Upper lobe of right lung (tissue), 1 donor: ENCODE results near the gene STYXL2. TPM values are rescaled to one million over a fixed set of nuclear protein-coding genes. Genes with fewer than 3 reads are reported as not detected.

ENCODE experiments used
- ATAC-seq: fragments of 200-7000 bp; cut with Tn5 transposase; one replicate; pipeline ENCODE4 v1.9.1; 2020; ENCODE audit warnings: mild to moderate bottlenecking, moderate library complexity
- DNase-seq: peaks from one replicate; pipeline ENCODE4 v3.0.0-alpha.2; 2020
- H3K27ac ChIP-seq: fragments of 200-600 bp; one replicate; pipeline ENCODE4 v1.8.0; 2022
- H3K27me3 ChIP-seq: fragments of 200-600 bp; one replicate; pipeline ENCODE4 v1.8.0; 2022; ENCODE audit warnings: mild to moderate bottlenecking
- H3K36me3 ChIP-seq: fragments of 200-600 bp; one replicate; pipeline ENCODE4 v1.8.0; 2022
- H3K4me1 ChIP-seq: fragments of 200-600 bp; one replicate; pipeline ENCODE4 v1.8.0; 2022
- H3K4me3 ChIP-seq: fragments of 200-600 bp; one replicate; pipeline ENCODE4 v1.8.0; 2022; ENCODE audit warnings: mild to moderate bottlenecking
- H3K9me3 ChIP-seq: fragments of 200-600 bp; one replicate; pipeline ENCODE4 v1.8.0; 2022
- intact Hi-C: fragments of 100-400 bp; cut with DNase I; formaldehyde crosslinking; loops from one replicate; pipeline ENCODE4 v1.11.0; 2022
- total RNA-seq: library from RNA; stranded (reverse); fragmentation: NEBNext Ultra II Directional; extraction: Animal tissue kit (Norgen Biotek cat#: 25700); gene quantifications from one replicate; pipeline ENCODE4 v1.2.1, GENCODE V29; 2021
- TF ChIP-seq, protein P1 (sequence below): fragments of 200-600 bp; IDR thresholded peaks from one replicate; pipeline ENCODE4 v1.8.0; 2022; ENCODE audit warnings: antibody characterized with exemption
- donor health status: DM: no; HTN: yes; CAD: no; lungs with severe emphysema.

The STYXL2 gene
- total RNA-seq, 1 donor from 2014 or later, result 0.17 TPM

DNA sequence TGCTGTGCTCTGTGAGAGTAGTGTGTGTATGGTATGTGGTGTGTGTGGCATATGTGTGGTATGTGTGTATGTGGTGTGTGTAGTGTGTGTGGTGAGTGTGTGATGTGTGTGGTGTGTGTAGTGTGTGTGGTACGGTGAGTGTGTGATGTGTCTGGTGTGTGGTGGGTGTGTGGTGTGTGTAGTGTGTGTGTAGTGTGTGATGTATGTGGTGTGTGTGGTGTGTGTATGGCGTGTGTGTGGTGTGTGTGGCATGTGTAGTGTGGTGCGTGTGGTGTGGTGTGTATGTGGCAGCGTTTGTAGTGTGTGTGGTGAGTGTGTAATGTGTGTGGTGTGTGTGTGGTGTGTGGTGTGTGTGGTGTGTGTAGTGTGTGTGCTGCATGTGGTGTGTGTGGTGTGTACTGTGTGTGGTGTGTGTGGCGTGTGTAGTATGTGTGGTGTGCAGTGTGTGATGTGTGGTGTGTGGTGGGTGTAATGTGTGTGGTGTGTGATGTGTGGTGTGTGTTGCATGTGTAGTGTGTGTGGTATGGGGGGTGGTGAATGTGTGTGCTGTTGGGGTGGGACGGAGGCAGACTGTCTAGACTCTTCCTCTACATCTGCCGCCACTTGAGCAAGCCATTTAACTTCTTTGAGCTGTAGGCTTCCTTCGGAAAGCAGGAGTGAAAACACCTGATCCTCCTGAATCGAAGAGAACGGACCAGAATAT is 37.2 kb upstream of the STYXL2 start:
- no peaks in the 10 kb centered on the region for H3K36me3 ChIP-seq
- H3K27me3 ChIP-seq, result peaks cover 8% of the 10 kb centered on the region
- DNase-seq (no peak), ATAC-seq (no peak)
- no peaks in the 10 kb centered on the region for H3K9me3 ChIP-seq
- intact Hi-C loops, result no loop called here
- H3K4me3 ChIP-seq, result no peak overlapping the region
- H3K27ac ChIP-seq, result no peak overlapping the region
- TF ChIP-seq, protein P1, sequence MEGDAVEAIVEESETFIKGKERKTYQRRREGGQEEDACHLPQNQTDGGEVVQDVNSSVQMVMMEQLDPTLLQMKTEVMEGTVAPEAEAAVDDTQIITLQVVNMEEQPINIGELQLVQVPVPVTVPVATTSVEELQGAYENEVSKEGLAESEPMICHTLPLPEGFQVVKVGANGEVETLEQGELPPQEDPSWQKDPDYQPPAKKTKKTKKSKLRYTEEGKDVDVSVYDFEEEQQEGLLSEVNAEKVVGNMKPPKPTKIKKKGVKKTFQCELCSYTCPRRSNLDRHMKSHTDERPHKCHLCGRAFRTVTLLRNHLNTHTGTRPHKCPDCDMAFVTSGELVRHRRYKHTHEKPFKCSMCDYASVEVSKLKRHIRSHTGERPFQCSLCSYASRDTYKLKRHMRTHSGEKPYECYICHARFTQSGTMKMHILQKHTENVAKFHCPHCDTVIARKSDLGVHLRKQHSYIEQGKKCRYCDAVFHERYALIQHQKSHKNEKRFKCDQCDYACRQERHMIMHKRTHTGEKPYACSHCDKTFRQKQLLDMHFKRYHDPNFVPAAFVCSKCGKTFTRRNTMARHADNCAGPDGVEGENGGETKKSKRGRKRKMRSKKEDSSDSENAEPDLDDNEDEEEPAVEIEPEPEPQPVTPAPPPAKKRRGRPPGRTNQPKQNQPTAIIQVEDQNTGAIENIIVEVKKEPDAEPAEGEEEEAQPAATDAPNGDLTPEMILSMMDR, result no peak
- no peaks in the 10 kb centered on the region for H3K4me1 ChIP-seq

DNA sequence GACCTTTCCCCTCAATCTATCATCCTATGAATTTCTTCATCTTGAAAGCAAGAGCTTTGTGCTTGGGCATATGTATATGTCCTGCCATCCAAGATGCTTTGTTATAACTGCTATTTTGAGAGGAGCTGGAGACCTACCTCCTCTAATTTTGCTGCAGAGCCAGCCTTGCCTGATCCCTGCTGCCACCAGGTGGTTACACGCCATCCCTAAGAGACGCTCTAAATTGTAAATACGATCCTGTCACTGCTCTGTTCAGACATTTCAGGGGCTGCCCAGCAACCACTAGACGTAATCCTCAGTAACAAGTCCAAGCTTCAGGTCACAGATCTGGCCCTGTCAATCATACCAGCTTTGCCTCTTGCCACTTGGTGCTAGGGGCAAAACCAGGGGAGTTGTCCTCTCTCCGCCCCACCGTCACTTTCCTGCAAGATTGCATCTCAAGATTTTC is 36.6 kb upstream of the STYXL2 start:
- ATAC-seq, result peak; percentile 53

GRCh38 chr1:167059045-167059808 is 34.6 kb upstream of the STYXL2 start:
- no peak overlapping the region for H3K27ac ChIP-seq
- DNase-seq (peak; percentile 78), ATAC-seq (peak; percentile 83)
- TF ChIP-seq, protein P1, result peak; percentile 96
- peaks cover 8% of the 10 kb centered on the region for H3K27me3 ChIP-seq
- H3K4me1 ChIP-seq, result no peaks in the 10 kb centered on the region
- no peak overlapping the region for H3K4me3 ChIP-seq
- no peaks in the 10 kb centered on the region for H3K36me3 ChIP-seq
- intact Hi-C loops, result no loop called here
- H3K9me3 ChIP-seq, result no peaks in the 10 kb centered on the region

More for the DNA sequence above, 36.6 kb upstream of the STYXL2 start:
- Histone ChIP-seq H3K9me3 (no peaks in the 10 kb centered on the region), H3K27ac (no peak overlapping the region), H3K4me1 (no peaks in the 10 kb centered on the region), H3K36me3 (no peaks in the 10 kb centered on the region), H3K4me3 (no peak overlapping the region), H3K27me3 (peaks cover 8% of the 10 kb centered on the region)
- no peak for DNase-seq
- TF ChIP-seq, protein P1, result peak; percentile 29
- intact Hi-C loops, result no loop called here

- no peak for DNase-seq
- intact Hi-C loops, result loop anchor here (10.0 kb wide), 2 partner anchors 155 to 385 kb away; no protein-coding TSS in a partner anchor
- no peak for ATAC-seq
- TF ChIP-seq, protein P1, result no peak
- no peaks in the 10 kb centered on the region for H3K4me1 ChIP-seq
- no peaks in the 10 kb centered on the region for H3K36me3 ChIP-seq
- H3K9me3 ChIP-seq, result no peaks in the 10 kb centered on the region
- no peak overlapping the region for H3K27ac ChIP-seq
- no peak overlapping the region for H3K4me3 ChIP-seq
- peaks cover 8% of the 10 kb centered on the region for H3K27me3 ChIP-seq
Measured at GRCh38 chr1:167059809-167060107, 34.1 kb upstream of the STYXL2 start.

GRCh38 chr1:167060141-167061072 is 33.5 kb upstream of the STYXL2 start:
- intact Hi-C loops, result loop anchor here (10.0 kb wide), 2 partner anchors 156 to 384 kb away; no protein-coding TSS in a partner anchor
- H3K27me3 ChIP-seq, result peaks cover 8% of the 10 kb centered on the region
- ATAC-seq, result no peak
- H3K4me1 ChIP-seq, result no peaks in the 10 kb centered on the region
- TF ChIP-seq, protein P1, result no peak
- no peak overlapping the region for H3K4me3 ChIP-seq
- no peak for DNase-seq
- H3K36me3 ChIP-seq, result no peaks in the 10 kb centered on the region
- H3K27ac ChIP-seq, result no peak overlapping the region
- no peaks in the 10 kb centered on the region for H3K9me3 ChIP-seq
